ENCODE results near the gene PRR20B. TPM values are rescaled to one million over a fixed set of nuclear protein-coding genes. Genes with fewer than 3 reads are reported as not detected.
"Not testable (repeated sequence)": the region's sequence is repeated elsewhere in the genome, so short reads cannot be mapped to it uniquely, and the experiment has no call there.

PRR20B gene
- total RNA-seq, result under 1 TPM in 6 of 8 experiments, not detected in 2; 0.05 to 0.66 (median 0.18) TPM

- H3K27ac ChIP-seq; ATAC-seq (replicated peaks in 6 of 8); H3K4me1 ChIP-seq (replicated peaks in 1 of 2); in situ Hi-C loops (cut with MboI; ENCODE audit: low pct_unique_long_range_greater_than_20kb in 2 of 9, low sequenced_read_pairs in 9 of 9, unreplicated experiment in 9 of 9); H3K4me3 ChIP-seq: not testable (repeated sequence)
- no CpG with 5 or more reads among the region's 22 CpGs for WGBS, 10 experiments
Measured at GRCh38 chr13:57147188-57147587, at the start of gene PRR20B. PRR20B (plus strand) TSS chr13:57147488; CDS start chr13:57147875, 387 bp downstream.

GRCh38 chr13:57114945-57115344 lies 32.3 kb upstream of the PRR20B start:
- 2 to 100% (median 89%) methylated on average over 1 to 4 of the region's 4 CpGs; no CpG with 5 or more reads in 1 of the 10 experiments for WGBS, 10 experiments
- H3K4me3 ChIP-seq, result no peak overlapping the region
- no peaks in the 10 kb centered on the region for H3K4me1 ChIP-seq (replicated peaks in 1 of 2)
- in situ Hi-C loops (cut with MboI; ENCODE audit: low pct_unique_long_range_greater_than_20kb in 2 of 9, low sequenced_read_pairs in 9 of 9, unreplicated experiment in 9 of 9), result no loop called here
- ATAC-seq (replicated peaks in 6 of 8), result no peak
- H3K27ac ChIP-seq, result no peak overlapping the region

GRCh38 chr13:57123681-57124080 lies 23.6 kb upstream of the PRR20B start:
- WGBS, 10 experiments, result 0 to 100% (median 88%) methylated on average over 1 of the region's 1 CpG; no CpG with 5 or more reads in 5 of the 10 experiments
- H3K4me3 ChIP-seq, result no peak overlapping the region
- in situ Hi-C loops (cut with MboI; ENCODE audit: low pct_unique_long_range_greater_than_20kb in 2 of 9, low sequenced_read_pairs in 9 of 9, unreplicated experiment in 9 of 9), result no loop called here
- H3K27ac ChIP-seq, result no peak overlapping the region
- H3K4me1 ChIP-seq (replicated peaks in 1 of 2), result no peaks in the 10 kb centered on the region
- ATAC-seq (replicated peaks in 6 of 8), result no peak

- Histone ChIP-seq H3K4me1 (replicated peaks in 1 of 2) (no peaks in the 10 kb centered on the region), H3K27ac (no peak overlapping the region), H3K4me3 (no peak overlapping the region)
- no peak for ATAC-seq (replicated peaks in 6 of 8)
- in situ Hi-C loops (cut with MboI; ENCODE audit: low pct_unique_long_range_greater_than_20kb in 2 of 9, low sequenced_read_pairs in 9 of 9, unreplicated experiment in 9 of 9), result no loop called here
- WGBS, 10 experiments, result 7 to 100% (median 83%) methylated on average over 1 to 6 of the region's 6 CpGs
Measured at GRCh38 chr13:57128909-57129308, 18.4 kb upstream of the PRR20B start.

GRCh38 chr13:57136093-57136492 lies 11.2 kb upstream of the PRR20B start:
- Histone ChIP-seq H3K4me3 (no peak overlapping the region), H3K4me1 (replicated peaks in 1 of 2) (no peaks in the 10 kb centered on the region), H3K27ac (no peak overlapping the region)
- ATAC-seq (replicated peaks in 6 of 8), result no peak
- in situ Hi-C loops (cut with MboI; ENCODE audit: low pct_unique_long_range_greater_than_20kb in 2 of 9, low sequenced_read_pairs in 9 of 9, unreplicated experiment in 9 of 9), result no loop called here
- WGBS, 10 experiments, result 0 to 100% (median 38%) methylated on average over 1 to 2 of the region's 2 CpGs; no CpG with 5 or more reads in 1 of the 10 experiments

GRCh38 chr13:57137585-57137984 lies 9.7 kb upstream of the PRR20B start:
- no peak for ATAC-seq (replicated peaks in 6 of 8)
- no peaks in the 10 kb centered on the region for H3K4me1 ChIP-seq (replicated peaks in 1 of 2)
- in situ Hi-C loops (cut with MboI; ENCODE audit: low pct_unique_long_range_greater_than_20kb in 2 of 9, low sequenced_read_pairs in 9 of 9, unreplicated experiment in 9 of 9), result no loop called here
- H3K27ac ChIP-seq, result no peak overlapping the region
- WGBS, 10 experiments, result 5 to 82% (median 60%) methylated on average over 1 to 4 of the region's 4 CpGs
- H3K4me3 ChIP-seq, result no peak overlapping the region

- Histone ChIP-seq H3K4me3 (no peak overlapping the region), H3K27ac (no peak overlapping the region), H3K4me1 (replicated peaks in 1 of 2) (no peaks in the 10 kb centered on the region)
- ATAC-seq (replicated peaks in 6 of 8), result no peak
- WGBS, 10 experiments, result 0 to 100% (median 100%) methylated on average over 1 to 4 of the region's 5 CpGs; no CpG with 5 or more reads in 5 of the 10 experiments
- in situ Hi-C loops (cut with MboI; ENCODE audit: low pct_unique_long_range_greater_than_20kb in 2 of 9, low sequenced_read_pairs in 9 of 9, unreplicated experiment in 9 of 9), result no loop called here
Measured at GRCh38 chr13:57138988-57139387, 8.3 kb upstream of the PRR20B start.

GRCh38 chr13:57139781-57140180 lies 7.5 kb upstream of the PRR20B start:
- ATAC-seq (replicated peaks in 6 of 8); H3K4me1 ChIP-seq (replicated peaks in 1 of 2); in situ Hi-C loops (cut with MboI; ENCODE audit: low pct_unique_long_range_greater_than_20kb in 2 of 9, low sequenced_read_pairs in 9 of 9, unreplicated experiment in 9 of 9); H3K27ac ChIP-seq; H3K4me3 ChIP-seq: not testable (repeated sequence)
- no CpG with 5 or more reads among the region's 18 CpGs for WGBS, 10 experiments

GRCh38 chr13:57140235-57140968 lies 6.9 kb upstream of the PRR20B start, which contains the start of gene PRR20A:
PRR20A (plus strand) TSS chr13:57140918; CDS start chr13:57141305, 387 bp downstream.
- H3K4me3 ChIP-seq; ATAC-seq (replicated peaks in 6 of 8); H3K27ac ChIP-seq; H3K4me1 ChIP-seq (replicated peaks in 1 of 2); in situ Hi-C loops (cut with MboI; ENCODE audit: low pct_unique_long_range_greater_than_20kb in 2 of 9, low sequenced_read_pairs in 9 of 9, unreplicated experiment in 9 of 9): not testable (repeated sequence)
- WGBS, 10 experiments, result no CpG with 5 or more reads among the region's 34 CpGs

GRCh38 chr13:57148106-57148505 lies 818 bp downstream of the PRR20B start:
- ATAC-seq (replicated peaks in 6 of 8); in situ Hi-C loops (cut with MboI; ENCODE audit: low pct_unique_long_range_greater_than_20kb in 2 of 9, low sequenced_read_pairs in 9 of 9, unreplicated experiment in 9 of 9); H3K4me1 ChIP-seq (replicated peaks in 1 of 2); H3K27ac ChIP-seq; H3K4me3 ChIP-seq: not testable (repeated sequence)
- no CpG with 5 or more reads among the region's 14 CpGs for WGBS, 10 experiments

- H3K4me1 ChIP-seq (replicated peaks in 1 of 2); H3K27ac ChIP-seq; ATAC-seq (replicated peaks in 6 of 8); in situ Hi-C loops (cut with MboI; ENCODE audit: low pct_unique_long_range_greater_than_20kb in 2 of 9, low sequenced_read_pairs in 9 of 9, unreplicated experiment in 9 of 9); H3K4me3 ChIP-seq: not testable (repeated sequence)
- no CpG with 5 or more reads among the region's 22 CpGs for WGBS, 10 experiments
Measured at GRCh38 chr13:57153761-57154160, 6.5 kb downstream of the PRR20B start, which contains the start of gene PRR20C. PRR20C (plus strand) TSS chr13:57154061; CDS start chr13:57154448, 387 bp downstream.

- in situ Hi-C loops (cut with MboI; ENCODE audit: low pct_unique_long_range_greater_than_20kb in 2 of 9, low sequenced_read_pairs in 9 of 9, unreplicated experiment in 9 of 9); ATAC-seq (replicated peaks in 6 of 8); H3K4me3 ChIP-seq; H3K27ac ChIP-seq; H3K4me1 ChIP-seq (replicated peaks in 1 of 2): not testable (repeated sequence)
- WGBS, 10 experiments, result no CpG with 5 or more reads among the region's 22 CpGs
Measured at GRCh38 chr13:57160332-57160731, 13.0 kb downstream of the PRR20B start, which contains the start of gene PRR20D. PRR20D (plus strand) TSS chr13:57160632; CDS start chr13:57161019, 387 bp downstream.

GRCh38 chr13:57166897-57167296 lies 19.6 kb downstream of the PRR20B start, which contains the start of gene PRR20E:
PRR20E (plus strand) TSS chr13:57167197; CDS start chr13:57167584, 387 bp downstream.
- WGBS, 10 experiments, result no CpG with 5 or more reads among the region's 22 CpGs
- in situ Hi-C loops (cut with MboI; ENCODE audit: low pct_unique_long_range_greater_than_20kb in 2 of 9, low sequenced_read_pairs in 9 of 9, unreplicated experiment in 9 of 9); ATAC-seq (replicated peaks in 6 of 8); H3K4me3 ChIP-seq; H3K4me1 ChIP-seq (replicated peaks in 1 of 2); H3K27ac ChIP-seq: not testable (repeated sequence)
